Measurements from ENCODE around the gene EFS.
"Not testable (repeated sequence)": the region's sequence is repeated elsewhere in the genome, so short reads cannot be mapped to it uniquely, and the experiment has no call there.

Gene EFS

DNA sequence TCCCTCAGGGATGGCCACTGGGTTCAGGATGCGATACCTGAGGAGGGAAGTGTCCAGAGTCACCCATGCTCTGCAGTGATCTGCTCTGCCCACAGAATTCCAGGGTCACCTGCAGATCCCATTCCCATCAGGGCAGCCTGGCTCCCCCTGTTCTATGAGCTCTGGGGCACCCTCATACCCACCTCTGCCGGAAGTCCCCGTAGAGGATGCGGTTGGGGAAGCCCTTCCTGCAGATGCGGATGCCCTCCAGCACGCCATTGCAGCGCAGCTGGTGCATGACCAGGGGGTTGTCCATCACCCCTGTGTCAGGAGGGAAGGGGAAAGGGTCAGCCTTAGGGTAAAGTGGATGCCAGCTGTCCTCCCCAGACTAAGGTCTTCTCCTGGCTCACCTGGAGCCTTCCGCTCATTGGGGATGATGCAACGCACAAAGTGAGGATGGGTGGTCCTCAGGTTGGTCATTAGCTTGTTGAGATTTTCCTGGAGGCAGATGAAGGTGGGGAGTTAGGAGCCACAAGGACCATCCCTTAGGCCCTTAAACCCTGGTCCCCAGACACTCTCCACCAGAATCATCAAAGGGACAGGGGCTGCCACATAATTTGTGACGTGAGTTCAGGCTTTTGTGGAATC, 31.9 kb upstream of the EFS start:
- no peaks in the 10 kb centered on the region for H3K36me3 ChIP-seq (replicated peaks)
- no peaks in the 10 kb centered on the region for H3K27me3 ChIP-seq (replicated peaks)
- no peak overlapping the region for H3K4me3 ChIP-seq (ENCODE audit: low read depth, low read length)
- no peak overlapping the region for H3K27ac ChIP-seq
- in situ Hi-C loops (cut with HindIII; ENCODE audit: low pct_ligation_motif_present, low sequenced_read_pairs): no loop called here
- TF ChIP-seq, protein P1, sequence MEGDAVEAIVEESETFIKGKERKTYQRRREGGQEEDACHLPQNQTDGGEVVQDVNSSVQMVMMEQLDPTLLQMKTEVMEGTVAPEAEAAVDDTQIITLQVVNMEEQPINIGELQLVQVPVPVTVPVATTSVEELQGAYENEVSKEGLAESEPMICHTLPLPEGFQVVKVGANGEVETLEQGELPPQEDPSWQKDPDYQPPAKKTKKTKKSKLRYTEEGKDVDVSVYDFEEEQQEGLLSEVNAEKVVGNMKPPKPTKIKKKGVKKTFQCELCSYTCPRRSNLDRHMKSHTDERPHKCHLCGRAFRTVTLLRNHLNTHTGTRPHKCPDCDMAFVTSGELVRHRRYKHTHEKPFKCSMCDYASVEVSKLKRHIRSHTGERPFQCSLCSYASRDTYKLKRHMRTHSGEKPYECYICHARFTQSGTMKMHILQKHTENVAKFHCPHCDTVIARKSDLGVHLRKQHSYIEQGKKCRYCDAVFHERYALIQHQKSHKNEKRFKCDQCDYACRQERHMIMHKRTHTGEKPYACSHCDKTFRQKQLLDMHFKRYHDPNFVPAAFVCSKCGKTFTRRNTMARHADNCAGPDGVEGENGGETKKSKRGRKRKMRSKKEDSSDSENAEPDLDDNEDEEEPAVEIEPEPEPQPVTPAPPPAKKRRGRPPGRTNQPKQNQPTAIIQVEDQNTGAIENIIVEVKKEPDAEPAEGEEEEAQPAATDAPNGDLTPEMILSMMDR (IDR thresholded peaks at IDR 0.05; ENCODE audit: low read depth, low read length, missing control alignments): no peak
- no peak for DNase-seq

DNA sequence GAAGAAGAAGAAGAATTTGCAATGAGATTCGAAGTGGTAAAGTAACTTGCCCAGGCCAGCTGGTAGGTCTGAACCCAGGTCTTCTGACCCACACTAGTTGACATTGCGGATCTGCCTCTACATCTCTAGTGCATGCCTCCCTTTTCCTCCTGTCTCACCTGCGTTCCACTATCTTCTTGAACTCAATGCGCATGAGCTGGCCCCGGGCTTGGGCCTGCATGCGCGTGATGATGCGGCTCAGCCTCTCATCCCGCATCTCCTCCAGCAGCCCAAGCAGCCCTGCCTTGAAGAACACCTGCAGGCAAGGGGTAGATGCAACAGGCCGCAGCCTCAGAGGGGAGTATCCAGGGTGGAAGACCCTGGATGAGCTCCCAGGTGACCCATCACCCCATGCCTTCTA, 31.2 kb upstream of the EFS start:
- Histone ChIP-seq H3K36me3 (replicated peaks) (no peaks in the 10 kb centered on the region), H3K27me3 (replicated peaks) (no peaks in the 10 kb centered on the region), H3K4me3 (ENCODE audit: low read depth, low read length) (no peak overlapping the region), H3K27ac (no peak overlapping the region)
- TF ChIP-seq, protein P1 (IDR thresholded peaks at IDR 0.05; ENCODE audit: low read depth, low read length, missing control alignments): no peak
- in situ Hi-C loops (cut with HindIII; ENCODE audit: low pct_ligation_motif_present, low sequenced_read_pairs): no loop called here
- no peak for DNase-seq

DNA sequence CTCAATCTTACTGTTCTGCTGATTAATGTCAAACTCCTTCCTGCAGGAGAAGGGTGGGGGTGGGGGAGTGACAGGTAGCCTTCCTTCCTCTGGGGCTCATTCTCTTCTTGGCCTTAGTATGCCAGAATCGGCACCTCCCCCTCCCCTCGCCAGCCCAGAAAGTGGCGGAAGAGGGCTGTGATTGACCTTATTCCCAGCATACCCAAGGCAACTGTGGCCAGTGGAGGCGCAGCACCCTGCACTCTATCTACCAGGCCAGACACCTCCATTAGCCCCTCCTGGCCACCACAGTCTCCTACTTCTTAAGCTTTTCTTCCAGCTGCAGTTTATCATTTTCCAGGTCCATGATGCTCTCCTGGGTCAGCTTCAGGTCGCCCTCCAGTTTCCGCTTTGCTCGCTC, 27.6 kb upstream of the EFS start:
- Histone ChIP-seq H3K4me3 (ENCODE audit: low read depth, low read length) (no peak overlapping the region), H3K36me3 (replicated peaks) (no peaks in the 10 kb centered on the region), H3K27ac (no peak overlapping the region), H3K27me3 (replicated peaks) (no peaks in the 10 kb centered on the region)
- DNase-seq: no peak
- TF ChIP-seq, protein P1 (IDR thresholded peaks at IDR 0.05; ENCODE audit: low read depth, low read length, missing control alignments): no peak
- in situ Hi-C loops (cut with HindIII; ENCODE audit: low pct_ligation_motif_present, low sequenced_read_pairs): no loop called here

GRCh38 chr14:23389871-23390270, 24.9 kb upstream of the EFS start:
- H3K27ac ChIP-seq; H3K4me3 ChIP-seq (ENCODE audit: low read depth, low read length); DNase-seq; H3K36me3 ChIP-seq (replicated peaks); H3K27me3 ChIP-seq (replicated peaks); in situ Hi-C loops (cut with HindIII; ENCODE audit: low pct_ligation_motif_present, low sequenced_read_pairs): not testable (repeated sequence)

DNA sequence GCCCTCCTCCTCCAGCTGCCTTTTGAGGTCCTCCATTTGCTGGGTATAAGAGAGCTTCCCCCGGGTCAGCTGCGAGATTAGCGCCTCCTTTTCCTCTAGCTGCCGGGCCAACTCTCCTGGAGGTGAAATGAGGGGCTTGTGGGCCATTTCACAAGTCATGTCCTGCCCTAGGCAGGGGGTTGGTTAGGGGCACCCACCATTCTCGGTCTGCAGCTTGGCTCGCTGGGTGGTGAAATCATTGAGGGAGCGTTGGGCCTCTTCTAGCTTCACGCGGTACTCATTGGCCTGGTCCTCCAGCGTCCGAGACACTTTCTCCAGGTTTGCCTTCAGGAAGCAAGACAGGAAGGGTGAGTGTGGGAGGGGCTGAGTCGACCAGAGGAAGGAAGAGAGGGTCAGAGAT, 24.4 kb upstream of the EFS start:
- Histone ChIP-seq H3K27ac (no peak overlapping the region), H3K4me3 (ENCODE audit: low read depth, low read length) (no peak overlapping the region), H3K27me3 (replicated peaks) (no peaks in the 10 kb centered on the region), H3K36me3 (replicated peaks) (no peaks in the 10 kb centered on the region)
- in situ Hi-C loops (cut with HindIII; ENCODE audit: low pct_ligation_motif_present, low sequenced_read_pairs): no loop called here
- no peak for DNase-seq
- TF ChIP-seq, protein P1 (IDR thresholded peaks at IDR 0.05; ENCODE audit: low read depth, low read length, missing control alignments): no peak

DNA sequence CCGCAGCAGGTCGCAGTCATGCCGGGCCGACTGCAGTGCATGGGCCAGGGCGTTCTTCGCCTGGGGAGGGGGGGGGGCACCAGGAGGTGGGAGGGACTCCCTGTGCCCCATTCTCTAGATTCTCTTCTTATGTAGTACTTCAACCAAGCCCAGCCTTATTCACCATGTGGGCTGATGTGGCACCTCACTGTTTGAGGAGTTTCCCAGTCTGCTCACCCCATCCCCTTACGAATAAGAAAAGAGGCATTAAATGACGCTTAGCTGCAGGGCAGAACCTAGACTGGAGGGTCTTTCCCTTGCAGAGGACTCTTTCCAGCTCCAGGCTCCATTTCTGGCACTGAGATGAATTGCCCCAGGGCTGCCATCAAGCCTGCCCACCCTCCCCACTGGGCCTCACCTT, 24.0 kb upstream of the EFS start:
- H3K27ac ChIP-seq: no peak overlapping the region
- in situ Hi-C loops (cut with HindIII; ENCODE audit: low pct_ligation_motif_present, low sequenced_read_pairs): no loop called here
- H3K27me3 ChIP-seq (replicated peaks): no peaks in the 10 kb centered on the region
- H3K4me3 ChIP-seq (ENCODE audit: low read depth, low read length): no peak overlapping the region
- TF ChIP-seq, protein P1 (IDR thresholded peaks at IDR 0.05; ENCODE audit: low read depth, low read length, missing control alignments): no peak
- no peaks in the 10 kb centered on the region for H3K36me3 ChIP-seq (replicated peaks)
- no peak for DNase-seq

All from brain microvascular endothelial cell (primary cell).